ENCODE measurements around the gene ITK.
"Not testable (repeated sequence)": the region's sequence is repeated elsewhere in the genome, so short reads cannot be mapped to it uniquely, and the experiment has no call there.

ITK gene

DNA sequence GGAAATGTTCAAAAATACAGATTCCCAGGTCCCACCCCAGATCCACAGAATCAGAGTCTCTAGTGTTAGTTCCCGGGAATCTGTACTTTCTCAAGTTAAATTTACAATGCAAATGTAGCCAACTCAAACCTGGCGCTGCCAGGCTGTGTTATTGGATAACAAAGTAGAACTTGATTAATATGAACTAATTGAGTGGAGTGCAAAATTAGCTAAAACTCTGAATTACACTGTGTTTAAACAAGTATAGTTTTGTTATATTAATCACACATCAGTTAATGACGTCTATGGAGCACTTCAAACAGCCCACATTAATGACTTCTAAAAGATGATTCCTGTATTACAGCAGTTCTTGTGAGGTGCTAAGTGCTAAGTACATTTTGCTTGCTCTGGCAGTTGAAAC lies 52.9 kb downstream of the ITK start:
- no peak overlapping the region for H3K4me3 ChIP-seq (ENCODE audit: low read depth, low read length)
- no peak for TF ChIP-seq CTCF (IDR thresholded peaks at IDR 0.05; ENCODE audit: low read depth, low read length)

- no peak overlapping the region for H3K4me3 ChIP-seq (ENCODE audit: low read depth, low read length)
- TF ChIP-seq CTCF (IDR thresholded peaks at IDR 0.05; ENCODE audit: low read depth, low read length): no peak
These were observed 55.8 kb downstream of the ITK start for GRCh38 chr5:157236423-157236822.

DNA sequence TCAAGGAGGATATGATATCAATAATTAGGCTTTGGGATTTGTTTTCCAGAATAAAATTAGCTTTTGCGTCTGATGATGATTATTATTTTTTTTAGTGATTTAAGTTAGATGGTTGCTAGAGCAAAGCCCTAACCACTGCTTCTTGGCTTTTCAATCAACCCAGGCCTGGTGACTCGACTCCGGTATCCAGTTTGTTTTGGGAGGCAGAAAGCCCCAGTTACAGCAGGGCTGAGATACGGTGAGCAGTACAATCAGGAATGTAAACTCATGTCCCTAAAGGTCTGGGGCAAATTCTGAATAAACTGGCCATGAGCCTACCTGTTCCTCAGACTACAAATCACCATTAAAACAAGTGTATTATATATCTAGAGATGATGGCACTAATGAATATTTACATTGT lies 60.8 kb downstream of the ITK start:
- H3K4me3 ChIP-seq (ENCODE audit: low read depth, low read length): no peak overlapping the region
- no peak for TF ChIP-seq CTCF (IDR thresholded peaks at IDR 0.05; ENCODE audit: low read depth, low read length)

DNA sequence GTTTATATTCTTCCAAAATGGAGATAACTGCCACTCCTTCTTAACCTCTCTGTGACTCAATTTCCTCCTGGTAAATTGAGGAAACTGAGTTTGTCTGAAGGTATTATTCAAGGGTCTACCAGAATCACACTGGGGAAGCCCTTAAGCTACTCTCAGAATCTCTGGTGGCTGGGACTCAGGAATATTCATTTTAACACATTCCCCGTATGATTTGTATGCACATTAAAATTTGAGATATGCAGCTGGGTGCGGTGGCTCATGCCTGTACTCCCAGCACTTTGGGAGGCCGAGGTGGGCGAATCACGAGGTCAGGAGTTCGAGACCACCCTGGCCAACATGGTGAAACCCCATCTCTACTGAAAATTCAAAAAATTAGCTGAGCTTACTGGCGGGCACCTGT lies 64.1 kb downstream of the ITK start:
- not testable (repeated sequence) for H3K4me3 ChIP-seq (ENCODE audit: low read depth, low read length)

- no peak for TF ChIP-seq CTCF (IDR thresholded peaks at IDR 0.05; ENCODE audit: low read depth, low read length)
- no peak overlapping the region for H3K4me3 ChIP-seq (ENCODE audit: low read depth, low read length)
These were observed 64.8 kb downstream of the ITK start for GRCh38 chr5:157245476-157245875.

DNA sequence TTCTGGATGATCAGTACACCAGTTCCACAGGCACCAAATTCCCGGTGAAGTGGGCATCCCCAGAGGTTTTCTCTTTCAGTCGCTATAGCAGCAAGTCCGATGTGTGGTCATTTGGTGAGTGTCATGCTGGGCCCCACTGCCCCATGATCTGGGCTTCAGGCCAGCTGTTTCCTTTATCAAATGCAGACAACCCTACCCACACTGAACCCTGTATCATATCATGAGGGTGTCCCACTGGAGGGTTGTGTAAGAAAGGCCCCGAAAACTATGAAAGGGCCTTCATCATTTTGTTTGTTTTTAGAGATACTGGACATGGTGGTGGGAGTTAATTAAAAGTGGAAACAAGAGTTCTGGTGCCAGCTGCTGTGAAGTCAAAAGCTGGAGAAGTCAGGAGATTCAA lies 65.2 kb downstream of the ITK start:
- TF ChIP-seq CTCF (IDR thresholded peaks at IDR 0.05; ENCODE audit: low read depth, low read length): no peak
- H3K4me3 ChIP-seq (ENCODE audit: low read depth, low read length): no peak overlapping the region

DNA sequence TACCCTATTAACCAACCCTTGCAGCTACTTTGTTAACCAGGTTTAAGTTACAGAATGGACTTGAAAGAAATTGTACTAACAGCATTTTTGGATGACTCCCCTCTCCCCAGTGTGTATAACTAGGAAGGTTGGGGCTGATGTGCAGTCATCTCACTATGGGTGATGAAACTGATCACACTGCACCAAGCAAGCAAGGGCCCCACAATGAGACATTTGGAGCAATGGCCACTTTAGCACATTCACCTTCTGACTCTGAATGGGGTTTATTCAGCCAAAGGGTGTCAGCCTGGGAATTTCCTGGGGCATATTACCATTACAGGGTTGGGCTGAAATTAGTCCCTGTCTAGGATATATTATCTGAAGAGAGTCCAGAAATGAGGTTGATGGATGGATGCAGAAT lies 66.6 kb downstream of the ITK start:
- H3K4me3 ChIP-seq (ENCODE audit: low read depth, low read length): no peak overlapping the region
- no peak for TF ChIP-seq CTCF (IDR thresholded peaks at IDR 0.05; ENCODE audit: low read depth, low read length)

GRCh38 chr5:157248821-157249470 lies 68.3 kb downstream of the ITK start:
- H3K4me3 ChIP-seq (ENCODE audit: low read depth, low read length): no peak overlapping the region
- no peak for TF ChIP-seq CTCF (IDR thresholded peaks at IDR 0.05; ENCODE audit: low read depth, low read length)
